Mucosa of descending colon (tissue), 3 donors: ENCODE results near the gene PRSS33. TPM values are rescaled to one million over a fixed set of nuclear protein-coding genes. Genes with fewer than 3 reads are reported as not detected.

ENCODE experiments used
- ATAC-seq: fragments of 200-7000 bp; cut with Tn5 transposase; one replicate; pipeline ENCODE4 v1.9.1; 2020; ENCODE audit warnings: mild to moderate bottlenecking, moderate library complexity
- DNase-seq, 3 donors: peaks; one replicate each; pipeline ENCODE4 v3.0.0-alpha.2; 2020
- H3K36me3 ChIP-seq: fragments of 200-600 bp; one replicate; pipeline ENCODE4 v1.8.0; 2021; ENCODE audit warnings: low read depth, mild to moderate bottlenecking
- H3K4me1 ChIP-seq: fragments of 200-600 bp; one replicate; pipeline ENCODE4 v1.8.0; 2021; ENCODE audit warnings: low read depth, mild to moderate bottlenecking
- H3K4me3 ChIP-seq: fragments of 200-600 bp; one replicate; pipeline ENCODE4 v1.8.0; 2021; ENCODE audit warnings: mild to moderate bottlenecking
- H3K9me3 ChIP-seq: fragments of 200-600 bp; one replicate; pipeline ENCODE4 v1.8.0; 2021; ENCODE audit warnings: mild to moderate bottlenecking
- CTCF ChIP-seq: fragments of 200-600 bp; IDR thresholded peaks from one replicate; pipeline ENCODE4 v1.8.0; 2022; ENCODE audit warnings: antibody characterized with exemption, mild to moderate bottlenecking
- intact Hi-C, 2 donors: fragments of 100-400 bp; cut with DNase I in 1 of 2; cut with micrococcal nuclease in 1 of 2; formaldehyde crosslinking; loops; one replicate each; pipeline versions ENCODE4 v1.11.0 to v1.11.1; 2022; cut with DNase I, micrococcal nuclease
- total RNA-seq, 3 donors: library from RNA; stranded (reverse); fragmentation: NEBNext Ultra II Directional in 2 of 3; extraction: Animal tissue kit (Norgen Biotek cat#: 25700) in 2 of 3; gene quantifications; one replicate each; pipeline versions ENCODE4 v1.2.1 to v1.2.4, GENCODE V29; 2021 to 2023
- donor health status: DM: no; HTN: no; CAD: no; lungs with moderate emphysema.
- donor health status: DM: no; HTN: no; CAD: no.
- donor health status: DM: no; HTN: yes; CAD: no.

The PRSS33 gene
- total RNA-seq, 3 donors from 2014 or later = not detected

GRCh38 chr16:2806286-2806685 is 18.9 kb upstream of the PRSS33 start:
- DNase-seq (peak in 1 of 3 donors; percentile 2), ATAC-seq (no peak)
- Histone ChIP-seq H3K36me3 (no peaks in the 10 kb centered on the region), H3K4me3 (no peak overlapping the region), H3K4me1 (no peaks in the 10 kb centered on the region), H3K9me3 (peaks cover 8% of the 10 kb centered on the region)
- no peak for TF ChIP-seq CTCF
- intact Hi-C loops = no loop called here

GRCh38 chr16:2804728-2805127 is 17.4 kb upstream of the PRSS33 start:
- TF ChIP-seq CTCF = no peak
- H3K4me3 ChIP-seq = no peak overlapping the region
- H3K4me1 ChIP-seq = no peaks in the 10 kb centered on the region
- peak in 2 of 3 donors; percentile 14 to 34 for DNase-seq
- no peak for ATAC-seq
- no peaks in the 10 kb centered on the region for H3K36me3 ChIP-seq
- peaks cover 8% of the 10 kb centered on the region for H3K9me3 ChIP-seq
- intact Hi-C loops = no loop called here

GRCh38 chr16:2803545-2804195 is 16.3 kb upstream of the PRSS33 start:
- ATAC-seq = no peak
- DNase-seq = peak in 1 of 3 donors; percentile 5
- Histone ChIP-seq H3K4me1 (peaks cover 8% of the 10 kb centered on the region), H3K4me3 (no peak overlapping the region), H3K9me3 (peaks cover 8% of the 10 kb centered on the region), H3K36me3 (no peaks in the 10 kb centered on the region)
- intact Hi-C loops = no loop called here
- no peak for TF ChIP-seq CTCF

GRCh38 chr16:2799859-2800226 is 12.5 kb upstream of the PRSS33 start:
- Histone ChIP-seq H3K4me1 (peaks cover 18% of the 10 kb centered on the region), H3K36me3 (no peaks in the 10 kb centered on the region), H3K9me3 (peaks cover 8% of the 10 kb centered on the region), H3K4me3 (no peak overlapping the region)
- ATAC-seq (peak; percentile 94), DNase-seq (peak; percentile 70 to 86 (median 76))
- TF ChIP-seq CTCF = no peak
- intact Hi-C loops = no loop called here

GRCh38 chr16:2799205-2799858 is 12.0 kb upstream of the PRSS33 start:
- intact Hi-C loops = no loop called here
- ATAC-seq (peak; percentile 22), DNase-seq (peak in 2 of 3 donors; percentile 45 to 49)

More at GRCh38 chr16:2799205-2799858, 12.0 kb upstream of the PRSS33 start:
- no peak for TF ChIP-seq CTCF
- peaks cover 8% of the 10 kb centered on the region for H3K9me3 ChIP-seq
- no peaks in the 10 kb centered on the region for H3K36me3 ChIP-seq
- H3K4me3 ChIP-seq = no peak overlapping the region
- peaks cover 18% of the 10 kb centered on the region for H3K4me1 ChIP-seq
